GM18867 (cell line): ENCODE measurements around the gene VIPR1.

Source experiments
- ATAC-seq: cut with Tn5 transposase; IDR thresholded peaks from one replicate; pipeline ENCODE4 v1.9.1; 2021; ENCODE audit warnings: mild to moderate bottlenecking, moderate library complexity; ENCODE audit not compliant: unreplicated experiment

The VIPR1 gene

DNA sequence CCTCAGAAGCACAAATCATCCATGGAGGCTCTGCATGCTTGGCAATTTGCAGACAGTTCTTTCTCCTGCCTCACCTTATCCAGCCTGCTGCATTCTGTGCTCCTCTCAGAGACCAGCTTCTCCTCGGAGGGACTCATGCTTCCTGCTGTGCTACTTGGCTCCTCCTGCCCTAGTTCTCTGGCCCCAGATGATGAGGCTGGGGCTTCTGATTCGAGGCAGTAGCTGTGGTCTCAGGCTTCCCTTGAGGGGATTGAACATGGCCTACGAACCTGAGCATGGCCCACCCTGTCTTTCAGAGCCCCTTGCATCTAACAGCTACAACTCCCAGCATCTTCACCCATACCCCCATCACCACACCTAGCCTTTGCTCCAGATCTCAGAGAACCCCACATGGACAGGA, 6.7 kb downstream of the VIPR1 start:
- ATAC-seq = no peak

- no peak for ATAC-seq
Measured at GRCh38 chr3:42510325-42510724, 7.9 kb downstream of the VIPR1 start.

- ATAC-seq = no peak
Measured at GRCh38 chr3:42511201-42511600, 8.8 kb downstream of the VIPR1 start.

GRCh38 chr3:42511736-42512135, 9.3 kb downstream of the VIPR1 start:
- no peak for ATAC-seq

- no peak for ATAC-seq
Measured at GRCh38 chr3:42513121-42513520, 10.7 kb downstream of the VIPR1 start.

DNA sequence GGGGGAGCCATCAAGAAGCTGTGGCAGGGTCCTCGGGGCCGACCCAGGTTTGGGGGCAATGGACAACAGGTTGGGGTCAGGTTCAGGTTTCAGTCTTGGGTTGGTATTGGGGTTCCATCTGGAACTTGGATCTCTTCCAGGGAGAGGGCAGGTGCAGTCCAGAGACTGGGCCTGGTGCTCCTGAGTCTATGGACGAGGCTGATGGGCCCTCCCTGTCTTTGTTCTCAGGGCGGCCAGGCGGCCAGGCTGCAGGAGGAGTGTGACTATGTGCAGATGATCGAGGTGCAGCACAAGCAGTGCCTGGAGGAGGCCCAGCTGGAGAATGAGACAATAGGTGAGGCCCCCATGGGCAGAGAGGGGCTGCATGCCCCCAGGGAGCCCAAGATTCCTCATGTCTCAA, 11.1 kb downstream of the VIPR1 start:
- no peak for ATAC-seq

GRCh38 chr3:42514876-42515275, 12.4 kb downstream of the VIPR1 start:
- ATAC-seq = no peak

- no peak for ATAC-seq
Measured at GRCh38 chr3:42515391-42515916, 13.0 kb downstream of the VIPR1 start.

DNA sequence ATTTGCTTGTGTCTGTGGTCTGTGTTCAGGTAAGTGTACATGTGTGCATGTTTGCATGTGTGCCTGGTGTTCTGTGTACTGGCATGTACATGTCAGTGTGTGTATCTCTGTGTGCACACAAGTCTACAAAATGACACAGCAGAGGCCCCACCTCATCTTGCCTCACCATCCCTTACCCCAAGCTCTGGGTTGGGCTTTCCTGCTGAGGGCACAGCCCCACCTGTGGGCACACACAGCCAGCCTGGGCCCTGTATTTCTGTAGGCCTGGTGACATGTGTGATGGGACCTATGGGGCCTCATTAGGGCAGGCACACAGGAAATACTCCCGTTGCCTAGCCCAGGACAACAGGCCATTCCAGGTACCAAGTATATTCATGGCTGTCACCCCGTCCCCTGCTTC, 13.5 kb downstream of the VIPR1 start:
- no peak for ATAC-seq

DNA sequence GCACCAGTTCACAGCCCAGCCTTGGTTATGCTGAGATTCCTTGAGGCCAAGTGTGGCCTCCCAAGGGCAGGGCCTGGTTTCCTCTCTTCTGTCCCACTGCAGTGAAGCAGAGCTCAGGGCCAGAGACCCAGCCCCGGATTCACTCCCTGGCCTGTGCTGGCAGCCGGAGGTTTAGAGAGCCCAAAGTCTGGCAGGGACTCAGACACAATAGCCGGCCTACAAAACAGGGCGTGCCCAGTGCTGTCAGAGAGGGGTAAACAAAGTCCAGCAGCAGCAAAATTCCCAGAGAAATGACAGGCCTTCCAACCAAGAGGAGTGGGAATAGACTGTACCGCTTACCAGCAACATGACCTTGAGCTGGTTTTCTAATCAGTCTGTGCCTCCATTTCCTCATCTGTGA, 14.0 kb downstream of the VIPR1 start:
- ATAC-seq = no peak

GRCh38 chr3:42517117-42517516, 14.7 kb downstream of the VIPR1 start:
- ATAC-seq = no peak

- ATAC-seq = no peak
Measured at GRCh38 chr3:42518800-42519567, 16.5 kb downstream of the VIPR1 start.

GRCh38 chr3:42519568-42519962, 17.1 kb downstream of the VIPR1 start:
- ATAC-seq = no peak

GRCh38 chr3:42520336-42520735, 17.9 kb downstream of the VIPR1 start:
- ATAC-seq = no peak

DNA sequence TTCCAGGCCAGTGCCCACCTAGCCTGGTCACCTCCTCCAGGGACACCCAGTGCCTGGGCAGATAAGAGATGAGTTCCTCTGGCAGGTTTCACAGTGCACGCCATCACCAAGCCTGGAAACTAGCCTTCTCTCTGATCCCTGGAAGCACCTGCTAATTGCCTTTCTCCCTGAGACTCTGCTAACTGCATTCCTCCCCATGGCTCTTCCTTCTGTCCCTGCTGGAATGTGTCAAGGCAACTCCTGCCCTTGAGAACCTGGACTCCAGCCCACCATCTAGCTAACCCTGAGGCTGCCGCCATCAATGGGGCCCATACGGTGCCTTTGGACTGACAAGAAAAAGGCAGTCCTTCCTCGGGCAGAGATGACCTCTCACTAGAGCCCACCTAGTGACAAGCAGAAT, 18.5 kb downstream of the VIPR1 start:
- ATAC-seq = no peak

- ATAC-seq = no peak
Measured at GRCh38 chr3:42524751-42525150, 22.3 kb downstream of the VIPR1 start.

- no peak for ATAC-seq
Measured at GRCh38 chr3:42525212-42525611, 22.8 kb downstream of the VIPR1 start.

- no peak for ATAC-seq
Measured at GRCh38 chr3:42525736-42526345, 23.4 kb downstream of the VIPR1 start.

- ATAC-seq = no peak
Measured at GRCh38 chr3:42526616-42527367, 24.3 kb downstream of the VIPR1 start.

DNA sequence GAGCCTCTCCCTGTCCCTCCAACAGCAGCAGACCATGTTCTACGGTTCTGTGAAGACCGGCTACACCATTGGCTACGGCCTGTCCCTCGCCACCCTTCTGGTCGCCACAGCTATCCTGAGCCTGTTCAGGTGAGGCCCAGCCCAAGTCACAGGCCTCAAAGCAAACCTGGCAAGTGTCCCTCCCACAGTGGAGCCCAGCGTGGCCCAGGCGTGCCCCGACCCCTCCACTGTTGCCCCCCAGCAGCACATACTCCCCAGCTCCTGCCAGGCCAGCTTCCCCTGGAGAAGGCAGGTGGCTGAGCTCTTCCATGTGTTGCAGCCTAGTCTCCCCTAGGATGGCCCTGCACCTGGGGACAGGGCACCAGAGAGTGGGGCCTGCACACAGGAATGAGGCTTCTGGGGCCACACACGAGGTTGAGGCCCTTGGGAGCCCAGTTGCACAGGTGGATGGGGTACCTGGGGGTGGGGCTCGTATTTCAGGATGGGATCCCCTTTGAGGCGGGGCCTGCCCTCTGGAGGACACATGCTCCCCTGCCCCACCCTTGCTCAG, 25.0 kb downstream of the VIPR1 start:
- ATAC-seq = no peak

- ATAC-seq = no peak
Measured at GRCh38 chr3:42529468-42529867, 27.0 kb downstream of the VIPR1 start.
